Neural crest cell (in vitro differentiated cells): Measurements from ENCODE around the gene LHFPL3. TPM values are rescaled to one million over a fixed set of nuclear protein-coding genes. Genes with fewer than 3 reads are reported as not detected.
"Not testable (repeated sequence)": the region's sequence is repeated elsewhere in the genome, so short reads cannot be mapped to it uniquely, and the experiment has no call there.

Experiments
- DNase-seq: peaks from one replicate; pipeline ENCODE4 v3.0.0; 2021; ENCODE audit warnings: low read depth, mixed read lengths, low spot score
- H3K27ac Mint-ChIP-seq: one replicate; pipeline ENCODE4 v1.8.0; 2021; ENCODE audit warnings: mild to moderate bottlenecking, mixed read lengths; ENCODE audit not compliant: unreplicated experiment
- H3K27me3 Mint-ChIP-seq: 2 replicates; pipeline ENCODE4 v1.8.0; 2021; ENCODE audit warnings: low read depth, mild to moderate bottlenecking, mixed read lengths
- H3K36me3 Mint-ChIP-seq: 2 replicates; pipeline ENCODE4 v1.8.0; 2021; ENCODE audit warnings: low read depth, mild to moderate bottlenecking, mixed read lengths
- H3K4me1 Mint-ChIP-seq: 2 replicates; pipeline ENCODE4 v1.8.0; 2021; ENCODE audit warnings: mixed read lengths
- H3K4me3 Mint-ChIP-seq: one replicate; pipeline ENCODE4 v1.8.0; 2021; ENCODE audit warnings: mild to moderate bottlenecking, mixed read lengths
- H3K9me3 Mint-ChIP-seq: 2 replicates; pipeline ENCODE4 v1.8.0; 2021; ENCODE audit warnings: mixed read lengths
- total RNA-seq: library from RNA; stranded (reverse); gene quantifications from 2 replicates; pipeline ENCODE4 v1.2.1, GENCODE V29; 2021
- TF ChIP-seq, protein P1 (sequence below): fragments of 200-600 bp; sonication (generic); conservative IDR thresholded peaks from 2 replicates; pipeline ENCODE4 v1.5.0; 2021; ENCODE audit warnings: antibody characterized with exemption, mild to moderate bottlenecking

Gene LHFPL3
- total RNA-seq, 1 donor from 2014 or later: not detected

DNA sequence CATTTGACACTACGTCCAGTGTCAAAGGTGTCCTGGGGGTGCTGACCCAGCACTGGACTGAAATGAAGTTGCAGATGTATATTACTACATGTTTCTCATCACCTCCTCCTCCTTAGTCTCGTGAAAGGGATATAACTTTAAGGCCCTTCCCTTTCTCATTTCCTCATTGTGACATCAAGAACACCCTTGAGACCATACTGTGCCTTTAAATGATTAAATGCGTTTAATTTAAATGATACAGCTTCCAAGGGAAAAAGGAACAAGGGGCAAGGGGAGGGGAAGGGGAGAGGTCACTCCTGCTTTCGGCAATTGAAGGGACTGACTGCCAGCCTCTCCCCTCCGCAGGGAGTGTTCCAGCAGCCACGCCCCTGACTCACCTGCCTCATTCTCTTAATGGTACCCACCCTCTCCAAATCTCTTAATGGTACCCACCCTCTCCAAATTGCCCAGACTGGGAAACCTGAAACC is 605.2 kb downstream of the LHFPL3 start:
- peaks cover 48% of the 10 kb centered on the region for H3K4me1 Mint-ChIP-seq
- H3K27ac Mint-ChIP-seq: no peak overlapping the region
- H3K9me3 Mint-ChIP-seq: peaks cover 5% of the 10 kb centered on the region
- DNase-seq: no peak
- no peaks in the 10 kb centered on the region for H3K27me3 Mint-ChIP-seq
- TF ChIP-seq, protein P1, sequence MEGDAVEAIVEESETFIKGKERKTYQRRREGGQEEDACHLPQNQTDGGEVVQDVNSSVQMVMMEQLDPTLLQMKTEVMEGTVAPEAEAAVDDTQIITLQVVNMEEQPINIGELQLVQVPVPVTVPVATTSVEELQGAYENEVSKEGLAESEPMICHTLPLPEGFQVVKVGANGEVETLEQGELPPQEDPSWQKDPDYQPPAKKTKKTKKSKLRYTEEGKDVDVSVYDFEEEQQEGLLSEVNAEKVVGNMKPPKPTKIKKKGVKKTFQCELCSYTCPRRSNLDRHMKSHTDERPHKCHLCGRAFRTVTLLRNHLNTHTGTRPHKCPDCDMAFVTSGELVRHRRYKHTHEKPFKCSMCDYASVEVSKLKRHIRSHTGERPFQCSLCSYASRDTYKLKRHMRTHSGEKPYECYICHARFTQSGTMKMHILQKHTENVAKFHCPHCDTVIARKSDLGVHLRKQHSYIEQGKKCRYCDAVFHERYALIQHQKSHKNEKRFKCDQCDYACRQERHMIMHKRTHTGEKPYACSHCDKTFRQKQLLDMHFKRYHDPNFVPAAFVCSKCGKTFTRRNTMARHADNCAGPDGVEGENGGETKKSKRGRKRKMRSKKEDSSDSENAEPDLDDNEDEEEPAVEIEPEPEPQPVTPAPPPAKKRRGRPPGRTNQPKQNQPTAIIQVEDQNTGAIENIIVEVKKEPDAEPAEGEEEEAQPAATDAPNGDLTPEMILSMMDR: no peak
- H3K36me3 Mint-ChIP-seq: no peaks in the 10 kb centered on the region
- H3K4me3 Mint-ChIP-seq: peak overlapping the region; percentile 3

DNA sequence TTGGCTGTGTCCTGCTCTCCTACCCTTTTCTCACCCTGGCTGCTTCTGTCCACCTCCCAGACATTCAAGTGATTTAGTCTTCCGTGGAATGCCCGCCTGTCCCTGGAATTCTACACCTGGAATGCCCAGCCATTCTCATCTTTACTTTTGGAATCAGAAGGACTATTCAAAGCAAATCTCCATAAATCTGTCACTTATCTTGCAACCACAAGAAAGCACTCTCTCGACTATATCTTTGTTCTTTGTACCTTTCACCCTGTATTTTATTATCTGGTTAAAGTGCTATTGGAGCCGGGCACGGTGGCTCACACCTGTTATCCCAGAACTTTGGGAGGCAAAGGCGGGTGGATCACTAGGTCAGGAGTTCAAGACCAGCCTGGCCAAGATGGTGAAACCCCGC is 606.3 kb downstream of the LHFPL3 start:
- H3K27ac Mint-ChIP-seq: no peak overlapping the region
- H3K9me3 Mint-ChIP-seq: peaks cover 5% of the 10 kb centered on the region
- H3K27me3 Mint-ChIP-seq: no peaks in the 10 kb centered on the region
- no peak overlapping the region for H3K4me3 Mint-ChIP-seq
- peaks cover 59% of the 10 kb centered on the region for H3K4me1 Mint-ChIP-seq
- DNase-seq: no peak
- TF ChIP-seq, protein P1: no peak
- H3K36me3 Mint-ChIP-seq: no peaks in the 10 kb centered on the region

DNA sequence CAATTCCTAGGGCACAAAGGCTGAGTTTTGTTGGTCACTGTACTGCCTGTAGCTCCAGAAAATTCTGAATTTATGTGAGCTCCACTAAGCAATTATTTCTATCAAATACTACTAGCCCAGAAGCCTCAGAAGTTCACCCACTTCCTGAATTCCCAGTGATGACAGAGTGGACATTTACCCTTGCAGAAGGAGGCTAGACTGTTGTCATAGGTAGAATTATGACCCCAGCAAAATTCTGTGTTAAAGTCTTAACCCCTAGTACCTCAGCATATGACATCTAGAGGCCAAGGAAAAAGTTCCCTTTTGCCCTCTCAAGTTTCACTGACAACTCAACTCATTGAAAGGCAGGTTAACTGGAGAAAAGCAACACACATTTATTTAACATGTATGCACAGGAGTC is 606.9 kb downstream of the LHFPL3 start:
- H3K4me1 Mint-ChIP-seq: peaks cover 54% of the 10 kb centered on the region
- TF ChIP-seq, protein P1: no peak
- H3K4me3 Mint-ChIP-seq: no peak overlapping the region

DNA sequence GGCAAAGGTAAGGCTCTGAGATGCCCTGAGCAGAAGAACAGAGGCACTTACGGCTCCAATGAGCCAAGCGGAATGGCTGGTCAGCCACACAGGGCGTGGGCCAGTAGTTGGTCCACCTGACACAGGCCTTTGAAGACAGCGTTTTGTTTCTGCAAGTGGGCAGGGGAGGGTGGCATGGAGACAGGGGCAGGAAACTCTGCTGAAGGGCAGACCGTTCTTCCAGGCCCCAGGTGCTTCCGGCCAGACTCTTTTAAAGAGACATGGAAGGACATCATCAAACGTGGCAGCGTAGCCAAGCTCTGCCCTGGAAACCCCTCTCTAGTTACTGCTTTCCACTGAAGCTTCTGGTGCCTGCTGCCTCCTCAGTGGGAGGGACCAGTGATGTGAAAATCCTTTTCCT is 608.1 kb downstream of the LHFPL3 start:
- H3K9me3 Mint-ChIP-seq: peaks cover 4% of the 10 kb centered on the region
- DNase-seq: no peak
- no peaks in the 10 kb centered on the region for H3K27me3 Mint-ChIP-seq
- TF ChIP-seq, protein P1: no peak
- H3K4me3 Mint-ChIP-seq: no peak overlapping the region
- peaks cover 53% of the 10 kb centered on the region for H3K4me1 Mint-ChIP-seq
- H3K36me3 Mint-ChIP-seq: no peaks in the 10 kb centered on the region
- no peak overlapping the region for H3K27ac Mint-ChIP-seq

More for the DNA sequence above, 606.9 kb downstream of the LHFPL3 start:
- Mint-ChIP-seq H3K27ac (no peak overlapping the region), H3K9me3 (peaks cover 5% of the 10 kb centered on the region), H3K36me3 (no peaks in the 10 kb centered on the region), H3K27me3 (no peaks in the 10 kb centered on the region)
- DNase-seq: no peak

DNA sequence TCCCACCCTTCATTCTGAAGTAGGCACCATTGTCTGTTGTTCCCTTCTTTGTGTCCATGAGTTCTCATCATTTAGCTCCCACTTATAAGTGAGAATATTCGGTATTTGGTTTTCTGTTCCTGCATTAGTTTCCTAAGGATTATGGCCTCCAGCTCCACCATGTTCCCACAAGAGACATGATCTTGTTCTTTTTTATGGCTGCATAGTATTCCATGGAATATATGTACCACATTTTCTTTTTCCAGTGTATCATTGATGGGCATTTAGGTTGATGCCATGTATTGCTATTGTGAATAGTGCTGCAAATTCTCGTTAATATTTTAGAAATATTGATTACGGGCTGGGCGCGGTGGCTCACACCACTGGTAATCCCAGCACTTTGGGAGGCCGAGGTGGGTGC is 609.1 kb downstream of the LHFPL3 start:
- peaks cover 48% of the 10 kb centered on the region for H3K4me1 Mint-ChIP-seq
- not testable (repeated sequence) for H3K36me3 Mint-ChIP-seq, H3K27me3 Mint-ChIP-seq, H3K4me3 Mint-ChIP-seq, H3K9me3 Mint-ChIP-seq, DNase-seq, H3K27ac Mint-ChIP-seq

DNA sequence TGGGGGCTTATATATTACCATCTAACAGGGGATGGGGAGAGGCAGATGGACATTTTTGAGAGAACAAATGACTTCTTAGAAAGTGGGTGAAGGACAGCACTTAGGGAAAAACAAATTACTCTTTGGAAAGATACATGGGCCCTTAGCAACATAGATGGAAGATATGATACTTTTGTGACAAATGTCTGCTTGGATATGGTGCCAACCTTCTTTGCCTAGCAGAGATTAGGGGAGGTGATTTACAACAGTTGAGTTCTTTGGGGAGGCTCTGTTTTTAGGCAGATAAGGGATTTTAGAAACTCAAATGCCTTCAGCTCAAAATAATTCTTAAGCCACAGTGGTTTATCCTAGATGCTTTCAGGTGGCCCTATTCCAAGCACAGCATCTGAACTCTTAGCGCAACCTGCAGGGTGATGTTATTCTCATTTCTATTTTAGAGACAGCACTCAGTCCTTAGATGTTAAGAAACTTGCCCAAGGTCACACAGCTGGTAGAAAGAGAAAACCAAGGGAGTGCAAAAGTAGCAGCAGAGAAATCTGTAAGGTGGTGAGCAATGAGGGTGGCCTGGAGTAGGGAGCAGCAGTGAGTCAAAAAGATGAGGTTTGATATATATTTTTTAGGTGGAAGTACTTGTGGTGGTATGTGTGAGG is 610.5 kb downstream of the LHFPL3 start:
- Mint-ChIP-seq H3K27me3 (no peaks in the 10 kb centered on the region), H3K9me3 (peaks cover 4% of the 10 kb centered on the region), H3K27ac (peak overlapping the region; percentile 7), H3K4me1 (peaks cover 42% of the 10 kb centered on the region), H3K36me3 (peaks cover 2% of the 10 kb centered on the region), H3K4me3 (no peak overlapping the region)
- TF ChIP-seq, protein P1: no peak
- no peak for DNase-seq
